ENCODE data around the gene SUCLG1.
A peak's percentile ranks its signal among the peaks of the same experiment; 100 is the strongest.
"Not testable (repeated sequence)": the region's sequence is repeated elsewhere in the genome, so short reads cannot be mapped to it uniquely, and the experiment has no call there.

Gene SUCLG1

DNA sequence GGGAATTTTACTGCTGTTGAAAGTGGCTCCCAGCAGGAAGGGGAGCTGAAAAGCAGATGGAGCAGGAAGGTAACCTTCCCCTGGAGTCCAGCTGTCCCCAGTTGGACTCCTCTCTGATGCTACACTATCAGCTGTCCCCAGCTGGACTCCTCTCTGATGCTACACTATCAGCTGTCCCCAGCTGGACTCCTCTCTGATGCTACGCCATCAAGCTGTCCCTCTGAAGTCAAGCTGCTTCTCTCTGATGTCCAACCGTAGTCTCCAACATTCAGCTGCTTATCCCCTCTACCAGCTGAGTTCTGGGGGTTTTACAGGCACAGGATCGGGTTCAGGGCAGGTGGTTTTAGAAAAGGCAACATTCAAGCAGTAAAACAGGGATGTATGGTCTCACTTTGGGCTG lies 19.8 kb upstream of the SUCLG1 start:
- ATAC-seq (no peak), DNase-seq (no peak)
- no peak overlapping the region for H3K4me3 Mint-ChIP-seq
- peaks cover 13% of the 10 kb centered on the region for H3K4me1 Mint-ChIP-seq
- no peak overlapping the region for H3K27ac Mint-ChIP-seq
- peaks cover 9 to 12% of the 10 kb centered on the region in 2 donors for H3K9me3 Mint-ChIP-seq
- H3K27me3 Mint-ChIP-seq = no peaks in the 10 kb centered on the region

DNA sequence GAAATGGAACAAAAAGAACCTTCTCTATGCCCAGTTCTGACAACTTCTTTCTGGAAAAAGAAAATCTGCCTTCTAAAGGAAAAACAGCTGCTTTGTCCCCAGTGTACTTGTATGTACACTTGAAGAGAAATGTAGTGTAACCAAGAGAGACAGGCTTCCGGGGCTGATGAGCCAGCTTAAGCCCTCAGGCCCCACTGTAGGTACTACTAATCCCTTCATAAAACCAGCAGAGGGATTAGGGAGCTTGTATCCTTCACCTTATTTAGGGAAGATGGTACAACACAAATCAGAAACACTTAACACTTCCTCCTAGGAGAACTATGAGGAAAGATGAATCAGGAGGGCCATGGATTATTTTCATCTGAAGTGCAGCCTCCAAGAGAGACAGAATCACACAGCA lies 18.8 kb upstream of the SUCLG1 start:
- ATAC-seq (no peak), DNase-seq (no peak)
- Mint-ChIP-seq H3K27ac (no peak overlapping the region), H3K27me3 (no peaks in the 10 kb centered on the region), H3K4me1 (peaks cover 13% of the 10 kb centered on the region), H3K9me3 (peaks cover 9 to 12% of the 10 kb centered on the region in 2 donors), H3K4me3 (no peak overlapping the region)

DNA sequence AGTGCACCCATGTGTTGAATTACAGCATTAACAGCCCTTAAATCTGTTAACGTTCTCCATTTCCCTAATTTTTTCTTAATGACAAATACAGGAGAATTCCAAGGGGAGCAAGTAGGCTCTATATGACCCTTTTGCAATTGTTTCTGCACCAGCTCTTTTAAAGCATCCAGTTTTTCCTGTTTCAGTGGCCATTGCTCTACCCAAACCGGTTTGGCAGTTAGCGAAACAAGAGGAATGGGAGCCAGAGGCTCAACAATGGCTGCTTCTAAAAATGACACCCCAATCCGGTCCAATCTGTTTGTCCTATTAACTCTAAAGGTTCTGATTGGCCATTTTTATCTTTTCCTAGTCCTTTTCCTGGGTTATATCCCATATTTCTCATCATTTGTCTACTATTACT lies 15.1 kb upstream of the SUCLG1 start:
- Mint-ChIP-seq H3K4me3 (no peak overlapping the region), H3K27me3 (no peaks in the 10 kb centered on the region), H3K9me3 (peaks cover 13 to 25% of the 10 kb centered on the region in 2 donors), H3K27ac (no peak overlapping the region), H3K4me1 (no peaks in the 10 kb centered on the region)
- no peak for DNase-seq
- ATAC-seq = no peak

DNA sequence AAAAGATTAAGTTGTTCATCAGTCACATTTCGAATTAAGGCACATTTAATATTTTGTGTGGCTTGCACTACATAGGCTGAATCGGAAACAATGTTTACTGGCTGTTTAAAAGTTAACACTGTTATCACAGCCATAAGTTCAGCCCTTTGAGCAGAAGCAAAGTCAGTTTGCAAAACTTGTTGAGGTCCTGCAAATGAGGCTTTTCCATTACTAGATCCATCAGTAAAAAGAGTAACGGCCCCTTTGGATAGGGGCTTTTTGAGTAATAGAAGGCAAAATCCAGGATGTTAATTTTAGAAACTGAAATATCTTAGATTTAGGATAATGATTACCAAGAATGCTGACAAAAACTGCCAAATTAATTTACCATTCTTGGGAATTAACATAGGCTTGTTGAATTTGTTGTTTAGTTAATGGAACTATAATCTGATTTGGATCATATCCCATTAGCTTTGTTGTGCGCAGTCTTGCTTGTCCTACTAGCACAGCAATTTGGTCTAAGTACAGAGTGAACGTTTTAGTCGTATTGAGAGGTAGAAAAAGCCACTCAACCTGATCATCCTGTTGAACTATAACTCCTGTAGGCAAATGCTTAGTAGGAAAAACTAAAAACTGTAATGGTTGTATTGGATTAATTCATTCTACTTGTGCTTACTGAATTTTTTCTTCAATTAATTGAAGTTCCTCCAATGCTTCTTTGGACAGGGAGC lies 13.9 kb upstream of the SUCLG1 start:
- Mint-ChIP-seq H3K27me3 (no peaks in the 10 kb centered on the region), H3K9me3 (peaks cover 18 to 25% of the 10 kb centered on the region in 2 donors), H3K4me3 (no peak overlapping the region), H3K27ac (no peak overlapping the region), H3K4me1 (no peaks in the 10 kb centered on the region)
- ATAC-seq (no peak), DNase-seq (no peak)

DNA sequence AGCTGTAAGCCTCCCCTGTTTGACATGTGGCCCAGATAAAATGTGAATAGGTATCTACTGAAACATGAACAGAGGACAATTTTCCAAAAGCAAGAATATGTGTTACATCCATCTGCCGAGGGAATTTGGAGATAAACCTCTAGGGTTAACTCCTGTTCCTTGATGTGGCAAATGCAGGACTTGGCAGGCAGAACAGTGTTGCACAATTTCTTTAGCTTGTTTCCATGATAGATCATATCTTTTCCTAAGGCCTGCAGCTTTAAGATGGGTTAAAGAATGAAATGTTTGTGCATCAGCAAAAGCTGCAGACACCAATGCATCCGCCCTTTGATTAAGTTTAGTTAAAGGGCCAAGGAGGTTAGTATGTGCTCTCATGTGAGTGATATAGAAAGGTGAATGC lies 13.3 kb upstream of the SUCLG1 start:
- H3K27me3 Mint-ChIP-seq, H3K4me1 Mint-ChIP-seq, H3K27ac Mint-ChIP-seq, H3K4me3 Mint-ChIP-seq, DNase-seq, ATAC-seq: not testable (repeated sequence)
- peaks cover 19 to 25% of the 10 kb centered on the region in 2 donors for H3K9me3 Mint-ChIP-seq

DNA sequence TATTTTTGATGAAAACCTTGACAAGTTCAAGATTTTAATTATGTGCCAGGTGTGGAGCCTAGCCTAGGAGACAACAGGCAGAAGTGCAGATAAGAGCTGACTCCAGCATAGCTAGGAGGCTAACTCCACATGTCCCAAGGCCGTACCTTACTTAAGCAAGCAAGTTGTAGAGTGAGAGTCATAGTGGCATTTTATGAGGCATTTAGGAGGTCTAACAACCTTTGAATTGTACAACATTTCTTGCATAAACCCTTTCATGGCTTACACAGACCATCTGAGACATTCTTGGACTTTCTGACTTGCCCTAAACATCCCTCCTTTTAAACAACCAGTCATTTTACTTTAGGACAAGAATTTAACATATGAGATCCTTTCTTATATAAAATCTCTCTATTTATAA lies 8.3 kb upstream of the SUCLG1 start:
- DNase-seq = no peak
- Mint-ChIP-seq H3K27ac (no peak overlapping the region), H3K4me3 (no peak overlapping the region), H3K27me3 (no peaks in the 10 kb centered on the region), H3K4me1 (no peaks in the 10 kb centered on the region), H3K9me3 (peaks cover 15 to 29% of the 10 kb centered on the region in 2 donors)
- no peak for ATAC-seq

DNA sequence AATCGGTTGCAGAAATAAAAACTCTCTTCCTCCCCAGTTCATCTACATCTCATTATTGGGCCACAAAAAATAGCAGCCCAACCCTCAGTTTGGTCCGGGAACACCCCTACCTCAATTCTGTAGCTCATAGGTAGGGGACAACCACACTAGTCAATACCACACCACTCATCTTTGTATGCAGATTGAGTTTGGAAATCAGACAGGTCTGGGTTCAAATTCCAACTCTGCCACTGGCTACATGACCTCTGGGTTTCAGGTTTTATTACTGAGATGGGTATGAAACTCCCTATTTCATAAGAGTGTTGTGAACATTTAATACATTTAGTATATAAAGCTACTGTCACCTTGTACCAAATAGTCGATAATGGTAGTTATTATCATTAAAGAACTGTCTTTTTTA lies 2.2 kb upstream of the SUCLG1 start:
- Mint-ChIP-seq H3K9me3 (peaks cover 0 to 9% of the 10 kb centered on the region in 2 donors), H3K4me1 (peaks cover 29% of the 10 kb centered on the region), H3K27me3 (no peaks in the 10 kb centered on the region), H3K4me3 (no peak overlapping the region), H3K27ac (no peak overlapping the region)
- ATAC-seq (no peak), DNase-seq (no peak)

DNA sequence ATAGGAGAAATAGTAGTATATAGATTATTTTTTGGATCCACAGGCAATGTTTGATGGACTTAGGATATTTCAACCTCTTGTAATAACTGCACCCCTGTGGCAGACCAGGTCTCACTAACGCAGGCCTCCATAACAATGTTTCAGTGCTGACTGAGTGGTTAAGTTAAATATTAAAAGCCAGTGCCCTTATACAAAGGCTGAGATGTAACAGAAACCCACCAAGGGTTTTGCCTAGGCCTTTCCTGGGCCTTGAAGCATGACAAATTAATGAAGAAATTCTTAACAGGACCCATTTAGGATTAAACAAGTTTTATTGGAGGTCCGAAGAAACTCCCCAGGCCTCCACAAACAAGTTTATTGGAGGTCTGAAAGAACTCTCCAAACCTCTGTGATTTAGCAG lies 1.6 kb upstream of the SUCLG1 start:
- Mint-ChIP-seq H3K27ac (no peak overlapping the region), H3K4me3 (no peak overlapping the region), H3K9me3 (peaks cover 0 to 9% of the 10 kb centered on the region in 2 donors), H3K4me1 (peaks cover 35% of the 10 kb centered on the region), H3K27me3 (no peaks in the 10 kb centered on the region)
- ATAC-seq (no peak), DNase-seq (no peak)

DNA sequence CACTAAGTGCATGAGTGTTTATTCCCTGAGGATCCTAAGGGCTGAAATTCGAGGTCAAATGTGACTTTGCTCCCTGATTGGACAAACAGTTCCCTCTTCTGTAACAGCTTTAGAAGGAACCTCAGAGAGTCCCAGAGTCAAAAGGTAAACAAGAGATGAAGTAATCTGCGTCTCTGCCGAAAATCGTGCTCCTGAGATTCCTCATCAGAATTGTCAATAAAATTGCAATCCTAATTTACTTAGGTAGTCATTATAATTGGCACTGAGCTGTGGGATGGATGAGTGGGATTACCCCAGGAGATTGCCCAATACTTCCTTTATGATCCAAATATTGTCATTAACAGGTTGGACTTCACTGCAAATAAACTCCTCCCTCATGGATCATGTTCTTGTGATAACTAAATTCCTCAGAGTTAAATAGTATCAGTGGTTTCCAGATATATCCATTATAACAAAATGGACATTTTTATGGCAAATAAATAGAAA lies 907 bp upstream of the SUCLG1 start:
- H3K4me3 Mint-ChIP-seq = peak overlapping the region; percentile 89 to 96
- no peaks in the 10 kb centered on the region for H3K27me3 Mint-ChIP-seq
- peaks cover 37% of the 10 kb centered on the region for H3K4me1 Mint-ChIP-seq
- DNase-seq (no peak), ATAC-seq (no peak)
- H3K9me3 Mint-ChIP-seq = peaks cover 0 to 4% of the 10 kb centered on the region in 2 donors
- peak overlapping the region in 1 of 2 donors; percentile 100 for H3K27ac Mint-ChIP-seq

DNA sequence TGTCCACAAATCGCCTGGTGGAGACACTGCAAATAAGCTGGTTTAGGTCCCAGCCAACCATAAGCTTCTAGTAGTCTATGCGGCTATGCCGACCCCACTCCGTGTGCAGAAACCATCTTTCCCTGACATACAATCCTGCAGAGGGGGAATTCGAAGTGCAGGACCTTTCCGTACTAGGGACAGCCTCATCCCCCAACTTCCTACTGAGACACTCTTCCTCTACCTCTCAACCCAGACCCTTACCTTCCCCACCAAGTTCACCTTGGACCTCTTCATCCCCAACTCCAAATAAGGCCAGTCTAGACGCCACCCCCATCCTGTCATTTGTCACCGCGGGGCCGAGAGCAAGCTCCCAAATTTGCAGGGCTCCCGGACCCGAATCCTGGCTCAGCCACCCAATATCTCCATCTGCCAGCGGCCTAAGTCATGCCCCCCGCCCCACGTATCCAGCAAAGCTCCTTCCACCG lies 496 bp downstream of the SUCLG1 start:
- H3K9me3 Mint-ChIP-seq = no peaks in the 10 kb centered on the region
- peak overlapping the region; percentile 100 for H3K27ac Mint-ChIP-seq
- peak; percentile 44 for ATAC-seq
- peak overlapping the region; percentile 89 to 96 for H3K4me3 Mint-ChIP-seq
- peaks cover 50% of the 10 kb centered on the region for H3K4me1 Mint-ChIP-seq
- no peaks in the 10 kb centered on the region for H3K27me3 Mint-ChIP-seq
- DNase-seq = no peak

DNA sequence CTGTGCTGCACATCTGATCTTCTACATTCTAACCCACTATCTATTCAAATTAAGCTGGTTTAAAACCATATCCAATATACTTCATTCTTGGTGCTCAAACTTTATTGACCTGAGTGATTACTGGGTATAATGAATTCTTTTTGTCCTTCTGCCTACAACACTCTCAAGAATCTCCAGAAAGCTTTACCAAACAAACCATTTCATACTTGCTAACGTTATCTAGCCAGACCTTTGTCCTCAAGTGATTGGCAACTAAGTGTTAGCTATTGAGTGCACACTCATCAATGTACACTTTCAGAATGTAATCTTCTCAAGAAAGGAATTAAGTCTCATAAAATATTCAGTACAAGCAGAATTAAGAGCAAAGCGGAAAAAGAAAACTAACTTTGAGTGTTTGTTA lies 1.4 kb downstream of the SUCLG1 start:
- DNase-seq = no peak
- Mint-ChIP-seq H3K27ac (peak overlapping the region; percentile 31 to 74), H3K4me1 (peaks cover 56% of the 10 kb centered on the region), H3K4me3 (peak overlapping the region; percentile 89 to 96), H3K9me3 (no peaks in the 10 kb centered on the region), H3K27me3 (no peaks in the 10 kb centered on the region)
- ATAC-seq = no peak

DNA sequence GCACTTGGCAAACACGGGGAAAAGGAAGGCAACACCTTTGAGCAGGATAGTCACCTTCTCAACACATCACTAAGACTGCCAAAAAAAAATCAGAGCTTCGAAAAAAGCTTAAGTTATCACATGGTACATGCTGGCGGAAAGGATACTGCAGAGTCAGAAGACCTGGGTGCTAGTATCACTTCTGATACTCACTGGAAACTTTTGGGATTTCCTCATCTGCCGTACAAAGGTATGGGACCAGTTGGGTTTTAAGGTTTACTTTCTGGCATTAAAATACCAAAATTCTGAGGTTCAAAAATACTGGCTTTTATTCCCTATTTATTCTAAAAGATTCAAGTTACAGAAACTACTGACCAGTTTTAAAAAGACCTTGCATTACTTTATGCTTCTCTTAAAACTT lies 2.9 kb downstream of the SUCLG1 start:
- H3K27ac Mint-ChIP-seq = no peak overlapping the region
- peaks cover 69% of the 10 kb centered on the region for H3K4me1 Mint-ChIP-seq
- ATAC-seq (no peak), DNase-seq (no peak)
- no peaks in the 10 kb centered on the region for H3K9me3 Mint-ChIP-seq
- H3K27me3 Mint-ChIP-seq = no peaks in the 10 kb centered on the region
- H3K4me3 Mint-ChIP-seq = peak overlapping the region in 1 of 2 donors; percentile 54

DNA sequence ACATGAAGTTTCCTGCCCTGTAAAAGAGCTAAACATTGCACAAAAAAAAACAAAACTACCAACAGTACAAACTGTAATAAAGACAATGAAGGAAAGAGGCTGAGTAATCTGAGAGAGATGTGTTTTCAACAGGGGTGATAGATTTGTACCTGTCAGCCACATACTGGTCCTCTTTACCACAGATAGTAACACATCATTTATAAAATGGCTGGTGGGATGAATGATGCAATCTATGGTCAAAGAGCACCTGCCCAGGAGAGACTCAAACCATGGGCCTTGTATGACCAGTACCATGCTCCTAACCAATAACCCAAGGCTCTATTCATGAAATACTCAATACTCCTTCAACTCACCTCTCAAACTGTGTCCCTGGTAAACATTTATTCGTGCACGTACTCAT lies 4.5 kb downstream of the SUCLG1 start:
- peak overlapping the region in 1 of 2 donors; percentile 63 for H3K4me3 Mint-ChIP-seq
- H3K9me3 Mint-ChIP-seq = no peaks in the 10 kb centered on the region
- ATAC-seq (peak; percentile 76), DNase-seq (peak; percentile 19 to 42)
- H3K27me3 Mint-ChIP-seq = no peaks in the 10 kb centered on the region
- H3K27ac Mint-ChIP-seq = peak overlapping the region; percentile 88 to 90
- peaks cover 74% of the 10 kb centered on the region for H3K4me1 Mint-ChIP-seq

DNA sequence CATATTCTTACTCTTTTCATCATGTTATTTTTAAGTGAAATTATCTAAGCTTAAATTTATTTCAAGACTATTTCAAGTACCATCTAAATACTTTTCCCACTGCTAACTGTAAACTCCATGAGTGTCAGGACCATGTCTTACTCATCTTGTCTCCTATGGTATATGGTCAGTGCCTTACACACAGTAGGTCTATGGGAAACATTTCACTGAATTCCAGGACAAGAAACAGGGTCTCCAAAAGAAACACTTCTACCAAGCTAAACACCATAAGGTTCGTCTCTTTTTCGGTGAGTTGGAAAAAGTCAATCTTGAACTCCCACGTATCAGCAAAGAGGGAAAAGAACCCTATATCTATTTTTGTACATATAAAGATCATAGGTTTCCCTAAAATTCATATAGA lies 6.5 kb downstream of the SUCLG1 start:
- H3K9me3 Mint-ChIP-seq = no peaks in the 10 kb centered on the region
- no peak for ATAC-seq
- no peak overlapping the region for H3K27ac Mint-ChIP-seq
- H3K27me3 Mint-ChIP-seq = no peaks in the 10 kb centered on the region
- no peak for DNase-seq
- H3K4me3 Mint-ChIP-seq = no peak overlapping the region
- H3K4me1 Mint-ChIP-seq = peaks cover 64% of the 10 kb centered on the region

DNA sequence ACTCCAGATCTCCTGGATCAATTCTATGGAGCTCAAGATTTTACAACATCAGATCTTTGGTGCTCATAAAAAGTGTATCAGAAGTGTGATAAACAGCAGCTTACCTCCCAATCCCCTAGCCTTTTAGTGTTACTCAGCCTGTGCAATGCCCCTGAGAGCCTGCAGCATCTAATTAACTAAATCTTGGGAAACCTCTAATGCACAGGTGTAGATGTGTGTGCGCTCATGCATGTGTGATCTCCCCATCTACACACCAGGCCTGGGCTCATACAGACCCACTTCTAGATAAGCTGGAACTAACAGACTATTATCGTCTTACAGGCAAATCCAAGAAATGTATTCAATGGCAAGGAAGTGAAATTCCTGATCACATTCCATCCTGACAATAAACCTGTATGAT lies 7.5 kb downstream of the SUCLG1 start:
- peak overlapping the region in 1 of 2 donors; percentile 81 for H3K27ac Mint-ChIP-seq
- ATAC-seq (no peak), DNase-seq (no peak)
- H3K27me3 Mint-ChIP-seq = no peaks in the 10 kb centered on the region
- no peak overlapping the region for H3K4me3 Mint-ChIP-seq
- peaks cover 54% of the 10 kb centered on the region for H3K4me1 Mint-ChIP-seq
- H3K9me3 Mint-ChIP-seq = no peaks in the 10 kb centered on the region

DNA sequence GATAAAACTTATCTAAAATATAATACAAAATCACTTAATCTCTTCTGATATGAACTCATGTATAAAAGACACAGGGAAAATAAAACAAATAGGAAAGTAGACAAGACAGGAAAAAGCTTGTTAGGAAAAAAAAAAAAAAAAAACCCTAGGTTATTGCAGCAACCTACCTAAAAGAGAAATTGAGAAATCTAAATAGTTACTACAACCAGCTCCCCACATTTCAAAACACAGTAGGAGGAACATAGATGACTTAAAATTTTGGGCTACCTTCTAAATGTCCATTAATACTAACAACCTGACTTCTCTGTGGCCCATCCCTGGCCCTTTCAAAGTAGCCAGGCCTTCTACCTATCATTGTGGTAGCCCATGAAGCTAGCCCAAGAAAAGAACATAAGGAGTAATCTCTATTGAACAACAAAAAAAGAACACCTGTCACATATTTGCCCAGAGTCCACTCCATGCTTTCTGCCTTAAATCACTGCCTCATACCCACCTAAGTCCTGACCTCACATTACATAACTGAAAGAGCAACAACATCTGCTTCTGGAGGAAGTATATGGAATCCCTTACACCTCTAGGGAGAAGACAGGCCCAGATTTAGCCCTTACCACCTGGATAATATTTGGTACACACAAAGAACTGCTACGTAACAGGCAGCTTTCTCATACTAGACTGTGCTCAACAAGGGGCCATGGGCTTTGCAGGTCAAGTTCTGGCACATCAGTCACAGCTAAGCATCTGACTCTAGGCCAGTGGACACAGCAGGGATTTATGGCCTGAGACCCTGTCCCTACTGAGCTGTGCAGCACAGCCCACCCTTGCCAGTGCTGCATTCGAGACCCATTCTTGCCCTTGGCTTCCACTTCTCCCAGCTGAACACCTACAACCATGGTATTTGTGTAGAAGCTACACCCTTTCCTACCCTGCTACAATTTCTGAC lies 8.5 kb downstream of the SUCLG1 start:
- H3K4me3 Mint-ChIP-seq = no peak overlapping the region
- H3K4me1 Mint-ChIP-seq = peaks cover 44% of the 10 kb centered on the region
- peak overlapping the region; percentile 24 to 53 for H3K27ac Mint-ChIP-seq

More for the DNA sequence above, 8.5 kb downstream of the SUCLG1 start:
- Mint-ChIP-seq H3K27me3 (no peaks in the 10 kb centered on the region), H3K9me3 (no peaks in the 10 kb centered on the region)
- no peak for ATAC-seq
- no peak for DNase-seq
